Lung (tissue), 12 donors: Measurements from ENCODE around the gene CARM1. TPM values are rescaled to one million over a fixed set of nuclear protein-coding genes. Genes with fewer than 3 reads are reported as not detected.

Experiments used
- ATAC-seq: fragments of 200-7000 bp; cut with Tn5 transposase; one replicate; pipeline ENCODE4 v1.9.1; 2020; ENCODE audit warnings: moderate number of reproducible peaks; ENCODE audit not compliant: insufficient read depth, low FRiP score
- DNase-seq, 3 donors: peaks; one replicate each; pipeline ENCODE4 v3.0.0-alpha.2; 2013 to 2017
- H3K27ac ChIP-seq, 2 donors: one replicate each; pipeline ENCODE4 v1.5.1; 2013; ENCODE audit warnings: mild to moderate bottlenecking in 2 of 2, moderate library complexity in 2 of 2, control low read depth in 1 of 2, inconsistent platforms in 1 of 2, low read depth in 1 of 2, low read length in 1 of 2
- H3K27me3 ChIP-seq, 3 donors: one replicate each; pipeline ENCODE4 v1.5.1; 2013; ENCODE audit warnings: low read length in 2 of 3; ENCODE audit not compliant: control insufficient read depth in 3 of 3, insufficient read depth in 3 of 3
- H3K36me3 ChIP-seq, 4 donors: one replicate each; pipeline ENCODE4 v1.5.1; 2013; ENCODE audit warnings: low read length in 4 of 4, mild to moderate bottlenecking in 1 of 4, moderate library complexity in 1 of 4; ENCODE audit not compliant: control insufficient read depth in 4 of 4, insufficient read depth in 4 of 4
- H3K4me1 ChIP-seq, 5 donors: one replicate each; pipeline ENCODE4 v1.5.1; 2013; ENCODE audit warnings: low read length in 5 of 5, mild to moderate bottlenecking in 2 of 5, moderate library complexity in 1 of 5; ENCODE audit not compliant: control insufficient read depth in 5 of 5, insufficient read depth in 5 of 5
- H3K4me3 ChIP-seq: one replicate; pipeline ENCODE4 v1.5.1; 2013; ENCODE audit warnings: mild to moderate bottlenecking, control low read depth, moderate library complexity
- H3K9ac ChIP-seq, 2 donors: one replicate each; pipeline ENCODE4 v1.5.1; 2013; ENCODE audit warnings: low read length in 2 of 2, control low read depth in 1 of 2; ENCODE audit not compliant: insufficient read depth in 1 of 2
- H3K9me3 ChIP-seq, 4 donors: one replicate each; pipeline ENCODE4 v1.5.1; 2013; ENCODE audit warnings: low read length in 3 of 4, mild to moderate bottlenecking in 1 of 4, moderate library complexity in 1 of 4; ENCODE audit not compliant: control insufficient read depth in 4 of 4, insufficient read depth in 3 of 4
- CTCF ChIP-seq: IDR thresholded peaks from 2 replicates; pipeline ENCODE4 v1.5.1; 2012; ENCODE audit warnings: mild to moderate bottlenecking; ENCODE audit errors: control extremely low read depth, extremely low read depth
- WGBS, 2 donors: extraction: QIAGEN DNeasy Blood & Tissue Kit; methylation state at CpG; one replicate each; pipeline ENCODE4 v1.1.7; 2013; 5-methylcytosine and 5-hydroxymethylcytosine counted together
- polyA plus RNA-seq, 2 donors: library from polyadenylated mRNA; stranded (reverse); fragments of 200-250 nt; gene quantifications; one replicate each; pipeline ENCODE4 v1.2.1, GENCODE V29; 2013
- total RNA-seq, 2 donors: library from RNA; depleted of rRNA in 1 of 2; stranded (reverse); fragments of >200 nt in 1 of 2; gene quantifications; one replicate each; pipeline ENCODE4 v1.2.1, GENCODE V29; 2014 to 2021
- donor health status: control.
- donor health status: control.
- donor health status: Bipolar disorder and iron deficiency.
- donor health status: healthy.
- donor health status: DM: yes; HTN: yes; CAD: no.

The CARM1 gene
- total and polyA plus RNA-seq, 4 donors, result 19.9 to 35.5 (median 27.9) TPM

- ATAC-seq (no peak), DNase-seq (no peak)
- H3K27me3 ChIP-seq, result no peaks in the 10 kb centered on the region
- peaks cover 4 to 65% (median 27%) of the 10 kb centered on the region in 4 donors for H3K36me3 ChIP-seq
- H3K9me3 ChIP-seq, result no peaks in the 10 kb centered on the region
- TF ChIP-seq CTCF, result no peak
- peak overlapping the region in 1 of 2 donors; percentile 12 for H3K27ac ChIP-seq
- no peak overlapping the region for H3K9ac ChIP-seq
- 73 to 80% methylated on average over 25 to 26 of the region's 26 CpGs for WGBS, 2 donors
- no peaks in the 10 kb centered on the region for H3K4me1 ChIP-seq
- no peak overlapping the region for H3K4me3 ChIP-seq
Measured at GRCh38 chr19:10919352-10920287, 48.3 kb downstream of the CARM1 start.

DNA sequence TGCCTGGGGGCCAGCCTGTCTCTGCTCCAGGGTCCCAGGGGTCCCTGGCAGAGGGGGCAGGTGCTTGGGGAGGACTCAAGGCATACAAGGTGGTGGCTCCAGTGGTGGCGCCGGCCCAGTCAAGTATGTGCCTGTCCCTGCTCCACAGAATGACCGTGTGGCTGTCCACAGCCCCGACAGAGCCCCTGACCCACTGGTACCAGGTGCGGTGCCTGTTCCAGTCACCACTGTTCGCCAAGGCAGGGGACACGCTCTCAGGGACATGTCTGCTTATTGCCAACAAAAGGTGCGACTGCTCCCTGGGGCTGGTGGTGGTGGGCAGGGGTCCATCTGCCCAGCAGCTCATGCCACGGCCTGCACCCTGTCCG is 48.9 kb downstream of the CARM1 start:
- Histone ChIP-seq H3K27me3 (no peaks in the 10 kb centered on the region), H3K9me3 (no peaks in the 10 kb centered on the region), H3K4me1 (no peaks in the 10 kb centered on the region), H3K27ac (peak overlapping the region in 1 of 2 donors; percentile 12), H3K36me3 (peaks cover 4 to 65% (median 28%) of the 10 kb centered on the region in 4 donors), H3K4me3 (no peak overlapping the region), H3K9ac (no peak overlapping the region)
- 93 to 99% methylated on average over 10 of the region's 10 CpGs for WGBS, 2 donors
- no peak for DNase-seq
- no peak for TF ChIP-seq CTCF
- no peak for ATAC-seq

- TF ChIP-seq CTCF, result no peak
- Histone ChIP-seq H3K36me3 (peaks cover 4 to 62% (median 29%) of the 10 kb centered on the region in 4 donors), H3K4me3 (no peak overlapping the region), H3K27me3 (no peaks in the 10 kb centered on the region), H3K9me3 (no peaks in the 10 kb centered on the region), H3K9ac (no peak overlapping the region), H3K27ac (no peak overlapping the region), H3K4me1 (no peaks in the 10 kb centered on the region)
- ATAC-seq (no peak), DNase-seq (no peak)
- 90 to 93% methylated on average over 16 of the region's 16 CpGs for WGBS, 2 donors
Measured at GRCh38 chr19:10920781-10921180, 49.4 kb downstream of the CARM1 start.
